MM.1S (cell line): ENCODE data around the gene GP1BA.

Source experiments
- EZH2 ChIP-seq: fragments of 300-600 bp; sonication (generic); optimal IDR thresholded peaks from 2 replicates; pipeline ENCODE3; 2017; ENCODE audit warnings: low read depth, mild to moderate bottlenecking, antibody characterized with exemption, low read length, mixed read lengths
- EZH2phosphoT487 ChIP-seq: fragments of 300-600 bp; sonication (generic); IDR thresholded peaks from 2 replicates; pipeline ENCODE4 v1.6.1; 2018; ENCODE audit warnings: antibody characterized with exemption, low read length
- TF ChIP-seq, protein P1 (sequence below): fragments of 300-600 bp; sonication (generic); IDR thresholded peaks from 2 replicates; pipeline ENCODE4 v1.5.1; 2016; ENCODE audit warnings: antibody characterized with exemption, low read length, mixed read lengths

DNA sequence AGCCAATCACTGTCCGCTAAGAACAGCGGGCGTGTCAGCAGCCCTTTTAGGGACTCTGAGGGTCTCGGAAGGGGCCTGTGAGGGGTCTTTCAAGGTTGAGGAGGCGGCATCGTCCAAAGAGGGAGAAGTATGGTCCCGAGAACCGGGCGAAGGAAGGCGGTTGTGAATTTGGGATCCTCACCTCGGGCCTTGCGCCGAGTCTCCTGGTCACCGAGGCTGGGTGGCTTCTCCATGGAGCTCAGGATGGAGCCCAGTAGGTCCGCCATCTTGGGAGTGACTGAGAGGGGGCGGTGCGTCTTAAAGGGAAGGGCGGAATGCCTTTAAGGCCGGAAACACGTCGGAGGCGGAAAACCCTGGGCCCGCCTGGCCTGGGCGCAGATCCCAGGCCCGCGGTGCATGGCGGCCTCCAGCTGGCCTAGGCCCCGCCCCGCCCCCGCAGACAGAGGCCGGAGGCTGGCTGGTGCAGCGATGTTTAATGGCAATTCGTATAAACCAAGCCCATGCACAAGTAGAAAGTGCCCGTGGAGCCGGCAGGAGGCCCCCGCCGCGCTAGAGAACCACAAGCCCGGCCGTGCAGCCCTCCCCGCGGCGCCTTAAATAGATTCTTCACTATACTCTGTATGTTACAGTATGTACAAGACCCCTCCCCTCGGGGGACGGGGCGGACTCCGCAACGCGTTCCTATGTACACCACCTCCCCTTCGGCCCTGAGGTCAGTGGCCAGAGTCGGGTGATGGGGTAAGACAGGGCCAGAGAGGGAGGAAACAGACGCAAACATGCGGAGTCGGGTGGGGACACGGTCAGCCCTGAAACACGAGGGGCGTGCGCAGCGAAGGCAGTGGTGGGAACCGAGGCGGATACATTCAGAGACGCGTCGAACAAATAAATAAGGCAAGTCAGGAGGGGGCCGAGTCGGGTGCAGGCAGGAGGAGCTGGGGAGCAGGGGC lies 35.7 kb downstream of the GP1BA start, which contains the start of gene SPAG7:
- TF ChIP-seq, protein P1, sequence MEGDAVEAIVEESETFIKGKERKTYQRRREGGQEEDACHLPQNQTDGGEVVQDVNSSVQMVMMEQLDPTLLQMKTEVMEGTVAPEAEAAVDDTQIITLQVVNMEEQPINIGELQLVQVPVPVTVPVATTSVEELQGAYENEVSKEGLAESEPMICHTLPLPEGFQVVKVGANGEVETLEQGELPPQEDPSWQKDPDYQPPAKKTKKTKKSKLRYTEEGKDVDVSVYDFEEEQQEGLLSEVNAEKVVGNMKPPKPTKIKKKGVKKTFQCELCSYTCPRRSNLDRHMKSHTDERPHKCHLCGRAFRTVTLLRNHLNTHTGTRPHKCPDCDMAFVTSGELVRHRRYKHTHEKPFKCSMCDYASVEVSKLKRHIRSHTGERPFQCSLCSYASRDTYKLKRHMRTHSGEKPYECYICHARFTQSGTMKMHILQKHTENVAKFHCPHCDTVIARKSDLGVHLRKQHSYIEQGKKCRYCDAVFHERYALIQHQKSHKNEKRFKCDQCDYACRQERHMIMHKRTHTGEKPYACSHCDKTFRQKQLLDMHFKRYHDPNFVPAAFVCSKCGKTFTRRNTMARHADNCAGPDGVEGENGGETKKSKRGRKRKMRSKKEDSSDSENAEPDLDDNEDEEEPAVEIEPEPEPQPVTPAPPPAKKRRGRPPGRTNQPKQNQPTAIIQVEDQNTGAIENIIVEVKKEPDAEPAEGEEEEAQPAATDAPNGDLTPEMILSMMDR: no peak
- TF ChIP-seq EZH2: no peak
- TF ChIP-seq EZH2phosphoT487: no peak
